ENCODE data around the gene KLK2.

GRCh38 chr19:50893047-50893736 lies 20.0 kb downstream of the KLK2 start:
- no peak for TF ChIP-seq CTCF (IDR thresholded peaks at IDR 0.05)
- no peak for TF ChIP-seq POLR2A (IDR thresholded peaks at IDR 0.05)
